ENCODE measurements around the gene C1orf226.
"Not testable (repeated sequence)": the region's sequence is repeated elsewhere in the genome, so short reads cannot be mapped to it uniquely, and the experiment has no call there.

Gene C1orf226

GRCh38 chr1:162381383-162381782 lies at the start of gene C1orf226:
Gene C1orf226 (plus strand): TSS chr1:162381728. CDS start chr1:162381902, 174 bp downstream.
- no peak for DNase-seq (ENCODE audit: low read depth in 2 of 2, low spot score in 1 of 2)

GRCh38 chr1:162333991-162334390 lies 47.5 kb upstream of the C1orf226 start:
- no peak for DNase-seq (ENCODE audit: low read depth in 2 of 2, low spot score in 1 of 2)

GRCh38 chr1:162335126-162335525 lies 46.4 kb upstream of the C1orf226 start:
- no peak for DNase-seq (ENCODE audit: low read depth in 2 of 2, low spot score in 1 of 2)

- no peak for DNase-seq (ENCODE audit: low read depth in 2 of 2, low spot score in 1 of 2)
Measured at GRCh38 chr1:162336621-162337285, 44.8 kb upstream of the C1orf226 start.

GRCh38 chr1:162342452-162342983 lies 39.0 kb upstream of the C1orf226 start:
- no peak for DNase-seq (ENCODE audit: low read depth in 2 of 2, low spot score in 1 of 2)

- DNase-seq (ENCODE audit: low read depth in 2 of 2, low spot score in 1 of 2) = no peak
Measured at GRCh38 chr1:162343470-162343869, 38.1 kb upstream of the C1orf226 start.

- DNase-seq (ENCODE audit: low read depth in 2 of 2, low spot score in 1 of 2) = no peak
Measured at GRCh38 chr1:162347281-162347680, 34.2 kb upstream of the C1orf226 start.

GRCh38 chr1:162349635-162350330 lies 31.7 kb upstream of the C1orf226 start:
- DNase-seq (ENCODE audit: low read depth in 2 of 2, low spot score in 1 of 2) = no peak

- DNase-seq (ENCODE audit: low read depth in 2 of 2, low spot score in 1 of 2) = no peak
Measured at GRCh38 chr1:162351246-162351842, 30.2 kb upstream of the C1orf226 start.

- not testable (repeated sequence) for DNase-seq (ENCODE audit: low read depth in 2 of 2, low spot score in 1 of 2)
Measured at GRCh38 chr1:162351874-162352273, 29.7 kb upstream of the C1orf226 start.

GRCh38 chr1:162353078-162353477 lies 28.4 kb upstream of the C1orf226 start:
- DNase-seq (ENCODE audit: low read depth in 2 of 2, low spot score in 1 of 2) = no peak

- no peak for DNase-seq (ENCODE audit: low read depth in 2 of 2, low spot score in 1 of 2)
Measured at GRCh38 chr1:162353702-162354101, 27.8 kb upstream of the C1orf226 start.

GRCh38 chr1:162357681-162358266 lies 23.8 kb upstream of the C1orf226 start:
- DNase-seq (ENCODE audit: low read depth in 2 of 2, low spot score in 1 of 2) = no peak

GRCh38 chr1:162358928-162359327 lies 22.6 kb upstream of the C1orf226 start:
- no peak for DNase-seq (ENCODE audit: low read depth in 2 of 2, low spot score in 1 of 2)

- no peak for DNase-seq (ENCODE audit: low read depth in 2 of 2, low spot score in 1 of 2)
Measured at GRCh38 chr1:162359523-162360236, 21.8 kb upstream of the C1orf226 start.

- no peak for DNase-seq (ENCODE audit: low read depth in 2 of 2, low spot score in 1 of 2)
Measured at GRCh38 chr1:162360237-162360873, 21.2 kb upstream of the C1orf226 start.

- no peak for DNase-seq (ENCODE audit: low read depth in 2 of 2, low spot score in 1 of 2)
Measured at GRCh38 chr1:162360874-162361260, 20.7 kb upstream of the C1orf226 start.

- no peak for DNase-seq (ENCODE audit: low read depth in 2 of 2, low spot score in 1 of 2)
Measured at GRCh38 chr1:162361349-162361748, 20.2 kb upstream of the C1orf226 start.

- no peak for DNase-seq (ENCODE audit: low read depth in 2 of 2, low spot score in 1 of 2)
Measured at GRCh38 chr1:162363823-162364222, 17.7 kb upstream of the C1orf226 start.

- no peak for DNase-seq (ENCODE audit: low read depth in 2 of 2, low spot score in 1 of 2)
Measured at GRCh38 chr1:162364498-162364897, 17.0 kb upstream of the C1orf226 start.
